Thyroid gland (tissue), 4 donors: ENCODE data around the gene IFFO2.

Experiments used
- POLR2A ChIP-seq, 2 donors: fragments of 450-650 bp; IDR thresholded peaks; one replicate each; pipeline ENCODE4 v1.6.1; 2017; ENCODE audit warnings: antibody characterized with exemption in 2 of 2, mild to moderate bottlenecking in 2 of 2, moderate library complexity in 1 of 2
- TF ChIP-seq, protein P1 (sequence below), 6 experiments: fragments of 200-600 bp in 3 of 6; fragments of 450-650 bp in 3 of 6; sonication (generic) in 3 of 6; IDR thresholded peaks; one replicate each; pipeline ENCODE4 v1.5.1; 2016 to 2019; ENCODE audit warnings: antibody characterized with exemption in 6 of 6, mild to moderate bottlenecking in 2 of 6, inconsistent platforms in 1 of 6, moderate library complexity in 1 of 6

DNA sequence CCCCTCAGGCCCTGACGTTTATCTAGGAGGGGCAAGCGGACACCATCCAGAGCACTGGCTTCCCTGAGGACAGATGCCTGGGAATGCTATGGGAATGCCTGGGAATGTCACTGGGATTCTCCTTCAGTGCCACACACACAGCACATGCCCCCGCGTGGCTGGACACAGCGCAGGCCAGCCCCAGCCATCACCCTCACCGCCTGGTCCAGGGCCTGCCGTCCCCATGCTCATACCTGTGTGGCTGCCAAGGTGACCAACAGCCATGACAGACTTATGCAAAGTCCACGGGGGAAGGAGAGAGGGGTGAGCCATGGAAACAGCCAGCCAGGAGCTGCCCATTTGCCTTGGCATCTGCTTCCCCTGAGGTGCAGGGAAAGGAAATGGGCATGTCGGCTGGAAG lies 91.3 kb downstream of the IFFO2 start:
- TF ChIP-seq, protein P1, sequence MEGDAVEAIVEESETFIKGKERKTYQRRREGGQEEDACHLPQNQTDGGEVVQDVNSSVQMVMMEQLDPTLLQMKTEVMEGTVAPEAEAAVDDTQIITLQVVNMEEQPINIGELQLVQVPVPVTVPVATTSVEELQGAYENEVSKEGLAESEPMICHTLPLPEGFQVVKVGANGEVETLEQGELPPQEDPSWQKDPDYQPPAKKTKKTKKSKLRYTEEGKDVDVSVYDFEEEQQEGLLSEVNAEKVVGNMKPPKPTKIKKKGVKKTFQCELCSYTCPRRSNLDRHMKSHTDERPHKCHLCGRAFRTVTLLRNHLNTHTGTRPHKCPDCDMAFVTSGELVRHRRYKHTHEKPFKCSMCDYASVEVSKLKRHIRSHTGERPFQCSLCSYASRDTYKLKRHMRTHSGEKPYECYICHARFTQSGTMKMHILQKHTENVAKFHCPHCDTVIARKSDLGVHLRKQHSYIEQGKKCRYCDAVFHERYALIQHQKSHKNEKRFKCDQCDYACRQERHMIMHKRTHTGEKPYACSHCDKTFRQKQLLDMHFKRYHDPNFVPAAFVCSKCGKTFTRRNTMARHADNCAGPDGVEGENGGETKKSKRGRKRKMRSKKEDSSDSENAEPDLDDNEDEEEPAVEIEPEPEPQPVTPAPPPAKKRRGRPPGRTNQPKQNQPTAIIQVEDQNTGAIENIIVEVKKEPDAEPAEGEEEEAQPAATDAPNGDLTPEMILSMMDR (IDR thresholded peaks at IDR 0.05) = no peak
- TF ChIP-seq POLR2A (IDR thresholded peaks at IDR 0.05) = no peak
